Neural progenitor cell (in vitro differentiated cells): ENCODE data around the gene ROM1.

Experiments
- EZH2 ChIP-seq: fragments of 200-600 bp; sonication (generic); IDR thresholded peaks from 2 replicates; pipeline ENCODE4 v1.6.1; 2017; ENCODE audit warnings: antibody characterized with exemption, mild to moderate bottlenecking, moderate library complexity
- EZH2phosphoT487 ChIP-seq: fragments of 200-600 bp; sonication (generic); IDR thresholded peaks from 2 replicates; pipeline ENCODE4 v1.6.1; 2017; ENCODE audit warnings: antibody characterized with exemption
- TF ChIP-seq, protein P1 (sequence below): fragments of 200-600 bp; sonication (generic); IDR thresholded peaks from 2 replicates; pipeline ENCODE4 v1.5.1; 2017; ENCODE audit warnings: antibody characterized with exemption, mild to moderate bottlenecking

DNA sequence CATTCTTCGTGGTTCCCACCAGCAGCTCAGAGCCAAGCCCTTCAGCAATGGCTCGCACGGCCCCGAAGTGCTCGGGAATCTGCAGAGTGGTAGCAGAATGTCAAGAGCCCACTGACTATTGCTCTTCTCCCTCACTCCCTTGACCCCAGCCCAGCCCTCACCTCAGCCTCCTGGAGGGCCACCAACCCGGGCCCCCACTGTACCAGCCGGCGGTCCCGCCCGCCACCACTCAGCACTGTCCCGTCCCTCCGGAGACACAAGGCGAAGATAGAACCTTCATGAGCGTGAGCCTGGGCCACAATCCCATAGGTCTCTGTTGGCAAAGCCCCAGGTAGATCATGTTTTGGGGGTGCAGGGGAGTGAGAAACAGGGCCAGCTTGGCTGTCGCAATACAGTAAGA is 7.2 kb upstream of the ROM1 start:
- TF ChIP-seq, protein P1, sequence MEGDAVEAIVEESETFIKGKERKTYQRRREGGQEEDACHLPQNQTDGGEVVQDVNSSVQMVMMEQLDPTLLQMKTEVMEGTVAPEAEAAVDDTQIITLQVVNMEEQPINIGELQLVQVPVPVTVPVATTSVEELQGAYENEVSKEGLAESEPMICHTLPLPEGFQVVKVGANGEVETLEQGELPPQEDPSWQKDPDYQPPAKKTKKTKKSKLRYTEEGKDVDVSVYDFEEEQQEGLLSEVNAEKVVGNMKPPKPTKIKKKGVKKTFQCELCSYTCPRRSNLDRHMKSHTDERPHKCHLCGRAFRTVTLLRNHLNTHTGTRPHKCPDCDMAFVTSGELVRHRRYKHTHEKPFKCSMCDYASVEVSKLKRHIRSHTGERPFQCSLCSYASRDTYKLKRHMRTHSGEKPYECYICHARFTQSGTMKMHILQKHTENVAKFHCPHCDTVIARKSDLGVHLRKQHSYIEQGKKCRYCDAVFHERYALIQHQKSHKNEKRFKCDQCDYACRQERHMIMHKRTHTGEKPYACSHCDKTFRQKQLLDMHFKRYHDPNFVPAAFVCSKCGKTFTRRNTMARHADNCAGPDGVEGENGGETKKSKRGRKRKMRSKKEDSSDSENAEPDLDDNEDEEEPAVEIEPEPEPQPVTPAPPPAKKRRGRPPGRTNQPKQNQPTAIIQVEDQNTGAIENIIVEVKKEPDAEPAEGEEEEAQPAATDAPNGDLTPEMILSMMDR = no peak
- TF ChIP-seq EZH2 (no peak), EZH2phosphoT487 (no peak)
